ENCODE results near the gene NAP1L5. TPM values are rescaled to one million over a fixed set of nuclear protein-coding genes. Genes with fewer than 3 reads are reported as not detected.

Gene NAP1L5
- total and polyA plus RNA-seq, 11 donors, result 2.7 to 7.9 (median 4.5) TPM

GRCh38 chr4:88693792-88694191 lies 3.8 kb downstream of the NAP1L5 start:
- DNase-seq, result no peak
- peak in 3 of 4 donors; percentile 2 to 29 (median 18) for ATAC-seq

DNA sequence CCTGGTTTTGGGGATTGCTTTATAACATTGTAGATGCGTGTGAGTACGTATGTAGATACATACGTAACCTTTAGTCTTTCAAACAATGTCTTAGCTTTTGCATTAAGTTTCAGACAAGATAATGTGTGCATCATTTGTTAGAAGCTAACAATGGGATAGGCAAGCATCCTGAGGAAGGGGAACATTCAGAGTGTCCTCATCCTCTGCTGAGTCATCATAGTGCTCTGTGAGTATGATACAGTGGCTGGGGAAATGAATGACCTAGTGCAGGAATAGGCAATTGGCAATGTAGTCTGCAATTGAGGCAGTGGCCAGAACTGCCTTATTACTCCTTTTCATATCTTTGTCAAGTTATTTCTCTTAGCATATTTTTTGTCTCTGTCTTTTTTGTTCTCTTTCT lies 7.3 kb downstream of the NAP1L5 start:
- no peaks in the 10 kb centered on the region for H3K27me3 ChIP-seq
- H3K9me3 ChIP-seq, result no peaks in the 10 kb centered on the region
- 73 to 95% (median 94%) methylated on average over 3 of the region's 3 CpGs for WGBS, 4 donors
- DNase-seq (no peak), ATAC-seq (peak in 3 of 4 donors; percentile 68 to 92 (median 82))
- H3K4me1 ChIP-seq, result peaks cover 0 to 12% (median 5%) of the 10 kb centered on the region in 12 donors
- H3K27ac ChIP-seq, result no peak overlapping the region
- H3K36me3 ChIP-seq, result peaks cover 0 to 79% (median 56%) of the 10 kb centered on the region in 9 donors
- H3K4me3 ChIP-seq, result no peak overlapping the region
- intact Hi-C loops (cut with DNase I), result no loop called here
- TF ChIP-seq CTCF (IDR thresholded peaks at IDR 0.05) (no peak), POLR2A (IDR thresholded peaks at IDR 0.05) (no peak)

More at GRCh38 chr4:88693792-88694191, 3.8 kb downstream of the NAP1L5 start:
- intact Hi-C loops (cut with DNase I), result no loop called here
- H3K27ac ChIP-seq, result peak overlapping the region in 1 of 12 donors; percentile 18
- peaks cover 0 to 15% (median 7%) of the 10 kb centered on the region in 12 donors for H3K4me1 ChIP-seq
- peaks cover 0 to 64% (median 40%) of the 10 kb centered on the region in 9 donors for H3K36me3 ChIP-seq
- WGBS, 4 donors, result 51 to 63% (median 57%) methylated on average over 3 of the region's 3 CpGs
- no peaks in the 10 kb centered on the region for H3K27me3 ChIP-seq
- TF ChIP-seq CTCF (IDR thresholded peaks at IDR 0.05), result no peak
- H3K4me3 ChIP-seq, result no peak overlapping the region
- no peaks in the 10 kb centered on the region for H3K9me3 ChIP-seq

DNA sequence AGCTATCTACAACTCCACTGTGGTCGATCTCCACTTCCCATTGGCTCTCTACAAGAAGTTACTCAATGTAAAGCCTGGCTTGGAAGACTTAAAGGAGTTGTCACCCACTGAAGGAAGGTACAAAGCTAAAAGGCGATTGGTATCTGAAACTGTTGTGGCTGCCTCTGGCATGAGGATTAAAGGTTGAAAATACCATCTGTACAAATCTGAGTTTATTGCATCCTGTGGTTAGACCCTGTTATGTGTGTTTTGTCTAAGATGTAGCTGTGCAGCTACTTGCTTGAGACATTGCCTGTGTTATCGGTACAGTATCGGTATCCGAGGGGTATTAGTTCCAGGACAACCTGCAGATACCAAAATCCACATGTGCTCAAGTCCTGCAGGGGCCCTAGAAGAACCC lies 16.4 kb downstream of the NAP1L5 start:
- Histone ChIP-seq H3K4me1 (no peaks in the 10 kb centered on the region), H3K9me3 (peaks cover 0 to 9% (median 0%) of the 10 kb centered on the region in 12 donors), H3K4me3 (no peak overlapping the region), H3K36me3 (peaks cover 3 to 93% (median 73%) of the 10 kb centered on the region in 9 donors), H3K27me3 (no peaks in the 10 kb centered on the region), H3K27ac (no peak overlapping the region)
- intact Hi-C loops (cut with DNase I), result no loop called here
- no peak for ATAC-seq
- no peak for TF ChIP-seq POLR2A (IDR thresholded peaks at IDR 0.05)
- no peak for TF ChIP-seq CTCF (IDR thresholded peaks at IDR 0.05)
- 95 to 97% (median 97%) methylated on average over 5 of the region's 5 CpGs for WGBS, 4 donors
- DNase-seq, result no peak

GRCh38 chr4:88675543-88675942 lies 22.1 kb downstream of the NAP1L5 start:
- intact Hi-C loops (cut with DNase I), result no loop called here
- Histone ChIP-seq H3K27me3 (no peaks in the 10 kb centered on the region), H3K27ac (no peak overlapping the region), H3K4me1 (peaks cover 0 to 10% (median 0%) of the 10 kb centered on the region in 12 donors), H3K36me3 (peaks cover 0 to 81% (median 67%) of the 10 kb centered on the region in 9 donors), H3K9me3 (no peaks in the 10 kb centered on the region), H3K4me3 (no peak overlapping the region)
- 73 to 81% (median 76%) methylated on average over 2 of the region's 2 CpGs for WGBS, 4 donors
- TF ChIP-seq POLR2A (IDR thresholded peaks at IDR 0.05), result no peak
- ATAC-seq (no peak), DNase-seq (no peak)

DNA sequence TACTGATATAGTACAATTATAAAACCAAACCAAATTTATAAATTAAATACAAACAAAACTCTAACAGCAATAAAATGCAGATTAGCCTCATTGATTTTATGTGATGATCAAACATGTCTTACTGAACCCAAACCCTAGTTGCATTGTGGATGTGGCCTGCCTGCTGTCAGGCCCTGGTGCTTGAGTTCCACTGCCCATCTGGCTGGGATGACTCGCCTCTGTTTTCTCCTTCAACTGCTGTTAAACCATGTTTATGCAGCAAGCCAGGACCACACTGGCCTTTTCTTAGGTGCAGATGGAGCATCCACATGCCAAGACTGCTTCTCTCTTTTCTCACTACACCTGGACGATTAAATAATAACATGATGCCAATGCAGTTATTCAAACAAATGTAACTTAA lies 22.6 kb downstream of the NAP1L5 start:
- ATAC-seq (no peak), DNase-seq (no peak)
- H3K36me3 ChIP-seq, result peaks cover 0 to 81% (median 67%) of the 10 kb centered on the region in 9 donors
- H3K9me3 ChIP-seq, result no peaks in the 10 kb centered on the region
- TF ChIP-seq POLR2A (IDR thresholded peaks at IDR 0.05), result no peak
- TF ChIP-seq CTCF (IDR thresholded peaks at IDR 0.05), result no peak
- intact Hi-C loops (cut with DNase I), result no loop called here
- H3K4me1 ChIP-seq, result peaks cover 0 to 10% (median 0%) of the 10 kb centered on the region in 12 donors
- H3K4me3 ChIP-seq, result no peak overlapping the region
- H3K27me3 ChIP-seq, result no peaks in the 10 kb centered on the region
- 88 to 91% (median 90%) methylated on average over 2 of the region's 2 CpGs for WGBS, 4 donors
- no peak overlapping the region for H3K27ac ChIP-seq
